GM18868 (cell line): ENCODE results near the gene TRIM33.

Source experiments
- ATAC-seq: cut with Tn5 transposase; IDR thresholded peaks from one replicate; pipeline ENCODE4 v1.9.1; 2021; ENCODE audit warnings: mild to moderate bottlenecking, moderate library complexity; ENCODE audit not compliant: unreplicated experiment

Gene TRIM33

DNA sequence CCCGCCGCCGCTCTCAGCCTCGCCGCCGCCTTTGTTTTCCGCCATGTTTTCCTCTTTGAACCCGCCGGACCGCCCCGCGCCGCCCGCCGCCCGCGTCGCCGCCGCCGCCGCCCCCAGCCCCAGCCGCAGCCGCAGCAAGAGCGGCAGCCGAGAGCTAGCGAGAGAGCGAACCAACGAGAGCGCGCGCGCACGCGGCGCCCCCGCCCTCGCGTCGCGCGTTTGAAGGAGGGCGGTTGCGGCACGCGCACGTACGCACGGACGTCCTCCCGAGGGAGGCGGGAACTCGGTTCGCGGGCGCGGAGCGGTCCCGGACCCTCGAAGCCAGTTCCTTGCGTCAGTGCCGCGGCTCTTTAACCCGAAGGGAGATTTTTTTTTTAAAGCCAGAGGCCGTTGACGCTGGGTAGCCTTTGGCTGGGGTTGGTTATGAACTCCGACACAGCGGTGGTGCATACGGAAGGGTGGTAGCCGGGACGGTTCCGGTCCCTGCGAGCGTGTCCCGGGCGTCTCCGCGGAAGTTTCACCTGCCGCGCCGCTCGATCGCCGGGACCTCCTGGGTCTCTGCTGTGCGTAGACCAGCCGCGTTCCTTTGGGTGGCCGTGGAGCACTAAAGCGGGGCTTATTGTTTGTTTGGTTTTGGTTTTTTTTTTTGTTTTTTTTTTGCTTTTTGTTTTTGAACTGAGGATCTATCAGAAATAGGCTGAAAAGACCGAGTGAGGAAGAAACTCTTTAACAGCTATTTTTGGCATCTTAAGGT is at the start of gene TRIM33:
TSS of gene TRIM33 (minus strand) at position 172 of the 754 bp plus-strand sequence. CDS start at position 45, 127 bp downstream.
- peak; percentile 79 for ATAC-seq

DNA sequence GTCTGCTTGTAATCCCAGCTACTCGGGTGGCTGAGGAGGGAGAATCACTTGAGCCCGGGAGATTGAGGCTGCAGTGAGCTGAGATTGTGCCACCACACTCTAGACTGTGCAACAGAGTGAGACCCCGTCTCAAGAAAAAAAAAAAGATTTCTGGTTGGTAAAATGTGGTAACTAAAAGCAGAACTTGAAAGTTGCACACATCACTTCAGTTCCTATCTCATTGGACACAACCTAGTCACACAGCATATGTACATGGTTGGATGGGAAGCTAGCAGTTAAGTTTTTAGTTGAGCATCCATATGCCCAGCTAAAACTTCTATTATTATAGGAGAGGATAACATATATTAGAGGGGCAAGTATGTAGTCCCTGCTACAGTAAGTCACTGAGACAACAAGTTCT is 48.4 kb upstream of the TRIM33 start:
- ATAC-seq: peak; percentile 84

- no peak for ATAC-seq
Observed at GRCh38 chr1:114558544-114558943, 47.5 kb upstream of the TRIM33 start.

- ATAC-seq: no peak
Observed at GRCh38 chr1:114554577-114554976, 43.6 kb upstream of the TRIM33 start.

DNA sequence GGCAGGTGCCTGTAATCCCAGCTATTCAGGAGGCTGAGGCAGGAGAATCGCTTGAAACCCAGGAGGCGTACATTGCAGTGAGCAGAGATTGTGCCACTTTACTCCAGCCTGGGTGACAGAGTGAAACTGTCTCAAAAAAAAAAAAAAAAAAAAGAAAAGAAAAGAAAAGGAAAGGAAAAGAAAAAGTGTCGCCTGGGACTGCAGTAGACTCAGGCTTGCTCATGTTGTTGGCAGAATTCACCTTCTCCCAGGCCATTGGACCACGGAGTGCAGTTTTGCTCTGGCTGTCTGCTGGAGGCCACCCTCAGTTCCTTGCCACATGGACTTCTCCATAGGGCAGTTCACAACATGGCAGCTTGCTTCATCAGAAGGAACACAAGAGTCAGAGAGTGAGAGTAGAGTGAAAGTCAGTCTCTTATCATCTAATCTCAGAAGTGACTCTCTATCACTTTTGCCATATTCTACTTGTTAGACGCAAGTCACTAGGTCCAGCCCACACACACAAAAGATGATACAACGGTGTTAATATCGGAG is 41.2 kb upstream of the TRIM33 start:
- no peak for ATAC-seq

GRCh38 chr1:114551400-114551799 is 40.4 kb upstream of the TRIM33 start:
- ATAC-seq: no peak

- ATAC-seq: no peak
Observed at GRCh38 chr1:114550336-114550735, 39.3 kb upstream of the TRIM33 start.

DNA sequence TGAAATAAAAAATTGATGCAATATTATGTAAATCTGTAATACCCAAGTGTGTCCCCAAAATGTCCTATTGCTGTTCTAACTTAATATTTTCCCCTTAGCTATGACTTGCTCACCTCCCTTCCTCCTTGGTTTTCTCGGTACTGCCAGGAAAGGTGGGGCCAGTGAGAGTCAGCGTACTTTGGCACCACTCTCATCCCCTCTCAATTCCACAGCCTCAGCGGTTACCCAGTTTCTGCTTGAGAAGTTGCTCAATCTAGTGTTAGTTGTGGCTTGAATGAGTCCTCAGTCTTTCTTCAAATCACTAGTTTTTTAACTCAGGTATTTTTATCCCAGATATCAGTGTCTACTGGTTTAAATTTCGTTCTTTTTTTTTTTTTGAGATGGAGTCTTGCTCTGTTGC is 38.1 kb upstream of the TRIM33 start:
- ATAC-seq: no peak

GRCh38 chr1:114547076-114547475 is 36.1 kb upstream of the TRIM33 start:
- ATAC-seq: no peak

DNA sequence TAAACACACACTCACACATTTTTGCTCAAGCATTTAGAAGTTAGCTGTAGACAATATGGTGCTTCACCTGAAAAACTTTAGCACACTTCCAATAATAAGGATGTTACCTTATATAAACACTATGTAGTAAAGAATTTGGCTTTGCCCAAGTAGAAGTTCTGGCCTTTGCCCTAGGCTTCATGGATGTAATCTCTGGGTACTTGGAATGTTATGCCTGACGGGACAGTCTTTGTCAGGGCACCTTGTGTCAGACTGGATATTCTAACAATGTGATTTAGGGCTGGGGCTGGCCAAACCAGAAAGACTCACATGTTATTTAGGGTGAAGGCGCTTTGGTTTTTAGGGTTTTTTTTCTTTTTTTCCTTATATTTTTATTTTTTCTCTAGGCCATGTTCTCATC is 34.8 kb upstream of the TRIM33 start:
- ATAC-seq: no peak

DNA sequence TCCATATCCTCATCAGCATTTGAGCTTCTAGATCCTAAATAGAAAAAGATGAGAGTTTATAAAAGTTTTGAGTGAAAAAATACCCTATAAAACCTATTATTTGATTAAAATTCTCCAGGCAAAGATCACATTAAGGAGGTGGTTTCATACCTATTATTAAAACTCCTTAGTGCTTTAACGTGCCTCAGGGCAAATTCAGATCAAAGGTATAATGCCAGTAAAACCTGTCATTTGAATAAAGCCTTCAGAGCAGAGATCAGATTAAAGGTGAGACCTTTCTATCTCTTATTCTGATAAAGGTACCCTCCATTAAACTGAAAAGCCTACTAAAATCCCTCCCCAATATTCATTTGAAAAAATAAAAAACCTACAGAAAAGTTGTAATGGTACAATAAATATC is 34.3 kb upstream of the TRIM33 start:
- no peak for ATAC-seq

DNA sequence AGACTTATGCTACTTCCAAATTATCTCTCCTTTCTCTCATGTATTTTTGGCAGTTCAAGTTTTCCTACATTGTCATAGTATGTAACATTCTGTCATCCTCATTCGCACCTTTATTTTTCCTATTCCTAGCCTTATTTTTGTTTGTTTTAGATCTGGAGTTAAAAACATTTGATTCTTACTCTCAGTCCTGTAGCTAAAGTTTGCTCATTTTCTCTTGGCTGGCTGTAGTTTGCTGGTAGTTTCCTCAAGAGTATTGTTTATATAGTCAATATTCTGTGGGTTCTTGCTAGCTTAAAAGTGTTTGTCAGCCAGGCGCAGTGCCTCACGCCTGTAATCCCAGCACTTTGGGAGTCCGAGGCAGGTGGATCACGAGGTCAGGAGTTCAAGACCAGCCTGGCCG is 29.8 kb upstream of the TRIM33 start:
- ATAC-seq: no peak

DNA sequence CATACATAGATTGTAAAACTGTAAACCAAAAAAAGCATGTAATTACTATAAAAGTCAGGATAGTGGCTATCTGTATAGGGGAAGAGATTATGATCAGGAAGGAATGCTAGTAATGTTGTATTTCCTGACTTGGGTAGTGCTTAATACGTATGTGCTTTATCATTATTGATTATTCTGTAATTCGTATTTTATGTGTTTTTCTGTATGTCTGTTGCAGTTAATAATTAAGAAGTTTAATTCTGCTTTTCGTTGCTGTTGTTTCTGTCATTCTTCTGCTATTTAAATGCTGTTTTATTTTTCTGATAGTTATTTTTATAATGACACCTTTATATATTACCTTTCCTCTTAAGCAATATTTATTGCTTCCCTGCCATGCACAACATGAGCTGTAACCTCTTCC is 29.3 kb upstream of the TRIM33 start:
- ATAC-seq: no peak

DNA sequence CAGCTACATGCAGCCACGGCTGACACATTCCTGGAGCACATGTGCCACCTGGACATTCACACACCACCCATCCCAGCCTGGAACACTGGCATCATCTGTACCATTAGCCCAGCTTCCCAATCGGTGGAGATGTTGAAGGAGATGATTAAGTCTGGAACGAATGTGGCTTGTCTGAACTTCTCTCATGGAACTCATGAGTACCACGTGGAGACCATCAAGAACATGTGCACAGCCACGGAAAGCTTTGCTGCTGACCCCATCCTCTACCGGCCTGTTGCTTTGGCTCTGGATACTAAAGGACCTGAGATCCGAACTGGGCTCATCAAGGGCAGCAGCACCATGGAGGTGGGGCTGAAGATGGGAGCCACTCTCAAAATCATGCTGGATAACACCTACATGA is 25.0 kb upstream of the TRIM33 start:
- ATAC-seq: no peak

DNA sequence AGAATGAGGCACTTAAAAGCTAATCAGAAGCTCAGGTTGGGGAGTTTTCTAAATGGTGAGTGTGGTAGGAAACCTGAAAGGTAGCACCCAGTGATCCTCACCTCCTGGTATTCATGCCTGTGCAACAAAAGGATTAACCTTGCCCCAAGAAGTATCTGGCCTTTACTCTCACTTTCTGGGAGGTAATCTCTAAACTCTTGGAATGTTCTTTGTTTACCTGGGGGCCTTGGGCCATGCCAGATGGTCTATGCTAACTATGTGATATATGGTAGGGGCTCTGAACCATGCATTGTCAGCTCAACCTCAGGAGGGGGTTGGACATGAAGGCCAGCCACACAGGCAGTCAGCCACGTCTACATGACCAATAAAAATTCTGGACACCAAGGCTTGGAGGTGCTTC is 24.4 kb upstream of the TRIM33 start:
- no peak for ATAC-seq

- ATAC-seq: no peak
Observed at GRCh38 chr1:114531094-114531493, 20.1 kb upstream of the TRIM33 start.

DNA sequence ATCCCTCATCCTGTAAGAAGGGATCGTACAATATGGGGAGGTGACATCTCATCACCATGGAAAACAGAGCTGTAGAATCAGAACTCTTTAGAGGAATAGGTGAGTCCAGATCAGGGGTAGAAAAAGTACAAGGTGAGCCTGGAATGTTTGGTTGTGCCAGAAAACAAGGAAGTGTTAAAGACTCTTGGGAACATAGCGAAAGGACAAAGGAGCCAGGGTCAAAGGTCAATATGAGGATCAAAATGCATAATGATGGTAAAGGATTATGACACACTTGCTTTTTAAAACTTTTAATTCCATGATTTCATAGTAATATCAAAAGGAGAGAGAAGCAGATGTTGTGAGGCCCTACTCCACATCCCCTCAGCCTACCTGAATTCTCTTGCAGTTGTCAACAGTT is 19.2 kb upstream of the TRIM33 start:
- ATAC-seq: no peak

DNA sequence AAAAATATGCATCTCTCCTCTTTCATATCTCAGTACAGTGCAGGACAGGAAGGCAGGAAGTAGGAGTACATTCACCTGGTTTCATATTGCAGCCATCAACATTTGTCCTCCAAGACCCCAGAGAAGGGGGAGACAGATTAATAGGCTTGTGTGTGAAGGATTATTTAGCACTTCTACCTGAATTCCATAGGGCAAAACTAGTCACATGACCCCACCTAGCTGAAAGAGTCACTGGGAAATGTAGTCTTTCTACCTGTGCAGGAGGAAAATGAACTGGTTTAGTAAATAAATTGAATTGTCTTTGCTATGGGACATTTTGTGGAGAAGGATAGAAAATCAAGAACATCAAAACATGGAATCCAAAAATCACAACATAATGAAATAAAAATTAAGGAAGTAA is 13.9 kb upstream of the TRIM33 start:
- no peak for ATAC-seq

DNA sequence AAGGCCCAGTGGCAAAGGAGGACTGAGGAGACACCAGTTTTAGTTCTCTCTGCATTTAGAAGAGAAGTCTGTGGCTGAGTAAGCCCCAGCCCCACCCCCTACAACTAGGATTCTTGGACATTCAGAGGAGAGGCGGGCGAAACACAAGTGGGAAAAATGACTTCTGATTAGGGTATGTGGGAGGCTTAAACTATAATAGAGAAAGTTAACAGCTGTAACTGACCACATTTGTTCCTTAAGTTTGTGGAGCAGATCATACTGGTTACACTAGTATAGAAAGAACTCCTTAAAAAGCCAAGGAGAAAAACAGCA is 11.2 kb upstream of the TRIM33 start:
- ATAC-seq: no peak

DNA sequence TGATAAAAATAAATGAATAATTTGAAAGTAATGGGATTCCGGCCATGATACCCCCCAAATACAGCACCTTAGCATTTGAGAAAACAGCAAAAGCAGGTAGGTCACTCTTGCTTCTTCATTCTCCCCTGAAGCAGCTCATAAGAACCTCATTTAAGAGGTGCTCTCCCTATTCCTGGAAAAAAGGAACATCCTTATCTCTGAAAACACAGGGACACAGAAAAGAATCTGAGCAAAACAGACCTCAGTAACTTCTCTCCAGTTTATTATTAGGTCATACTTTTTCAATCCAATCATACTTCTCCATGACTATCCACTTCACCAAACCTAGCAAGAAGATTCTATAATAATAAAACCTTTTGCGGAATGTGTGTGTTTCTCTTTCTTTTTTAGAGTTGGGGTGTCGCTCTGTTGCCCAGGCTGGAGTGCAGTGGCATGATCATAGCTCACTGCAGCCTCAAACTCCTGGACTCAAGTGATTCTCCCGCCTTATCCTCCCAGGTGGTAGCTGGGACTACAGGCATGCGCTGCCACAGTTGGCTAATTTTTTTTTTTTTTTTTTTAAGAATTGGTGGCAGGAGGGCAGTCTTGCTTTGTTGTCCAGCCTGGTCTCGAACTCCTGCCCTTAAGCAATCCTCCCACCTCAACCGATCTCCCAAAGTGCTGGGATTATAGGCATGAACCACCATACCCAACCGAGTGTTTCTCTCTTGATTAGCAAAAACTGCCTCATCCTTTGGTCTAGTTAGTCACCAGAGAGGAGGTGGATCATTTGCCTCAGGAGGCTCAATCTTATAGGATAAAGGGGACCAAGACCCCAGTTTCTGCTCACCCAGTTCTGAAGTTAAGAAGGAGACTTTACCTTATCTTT is 10.6 kb upstream of the TRIM33 start:
- no peak for ATAC-seq

DNA sequence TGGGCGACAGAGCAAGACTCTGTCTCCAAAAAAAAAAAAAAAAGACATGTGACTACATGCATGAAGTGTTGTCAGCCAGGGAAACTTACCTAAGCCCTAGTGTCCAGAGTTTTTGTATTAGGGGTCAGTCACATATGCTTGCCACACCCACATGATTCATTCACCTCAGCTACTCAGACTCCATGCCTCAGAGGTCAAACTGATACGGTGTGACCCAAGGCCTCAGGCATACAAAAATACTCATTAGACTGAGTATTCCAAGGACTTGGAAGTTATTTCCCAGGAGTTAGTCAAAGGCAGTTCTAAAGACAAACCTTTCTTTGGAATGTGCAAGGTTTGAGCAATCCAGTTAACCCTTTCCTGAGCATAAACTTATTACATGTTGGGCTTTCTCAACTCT is 6.3 kb upstream of the TRIM33 start:
- ATAC-seq: no peak

DNA sequence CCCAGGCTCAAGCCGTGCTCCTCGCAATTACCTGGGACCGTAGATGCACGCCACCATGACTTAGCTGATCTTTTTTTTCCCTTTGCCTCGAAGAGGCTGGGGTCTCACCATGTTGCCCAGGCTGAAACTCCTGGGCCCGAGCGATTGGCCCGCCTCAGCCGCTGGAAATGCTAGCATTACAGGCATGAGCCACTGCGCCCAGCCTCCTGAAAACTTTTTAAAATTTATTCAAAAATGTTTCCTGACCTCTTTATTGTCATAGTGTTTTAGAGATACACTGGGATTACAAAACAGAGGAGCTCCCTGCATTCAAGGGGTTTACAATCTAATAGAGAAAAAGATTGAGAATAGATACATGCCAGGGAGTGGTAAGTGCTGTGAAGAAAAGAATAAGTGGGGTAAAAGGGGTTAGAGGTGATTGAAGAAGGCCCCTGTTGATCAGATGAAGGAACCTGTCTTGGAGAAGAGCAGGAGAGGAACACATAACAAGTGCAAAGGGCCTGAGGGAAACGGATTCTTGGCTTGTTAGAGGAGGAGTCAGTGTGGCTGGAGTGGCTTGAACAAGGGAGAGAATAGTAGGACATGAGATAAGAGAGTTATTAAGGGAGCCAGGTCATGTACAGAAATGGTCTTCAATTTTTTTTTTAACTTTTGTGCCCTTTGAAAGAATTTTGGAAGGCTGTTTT is 1.7 kb upstream of the TRIM33 start:
- no peak for ATAC-seq
